Measurements from ENCODE around the gene NOLC1. TPM values are rescaled to one million over a fixed set of nuclear protein-coding genes. Genes with fewer than 3 reads are reported as not detected.

The NOLC1 gene
- total and polyA plus RNA-seq, 2 donors (not counting 1 experiment from before 2014, with no cell fraction given), result 32.9 to 45.0 TPM

Other genes starting within 250 kb of the NOLC1 start
- 36.2 and 40.7 TPM in 2 replicates for gene ARMH3, start 96.2 kb upstream of the NOLC1 start, total RNA-seq
- 33.4 and 50.9 TPM in 2 replicates for gene ARMH3, start 96.2 kb upstream of the NOLC1 start, polyA plus RNA-seq
- 28.6 and 29.5 TPM in 2 replicates for gene HPS6, start 87.0 kb upstream of the NOLC1 start, total RNA-seq
- 2.4 and 2.8 TPM in 2 replicates for gene HPS6, start 87.0 kb upstream of the NOLC1 start, polyA plus RNA-seq
- gene LDB1, start 32.0 kb upstream of the NOLC1 start, total RNA-seq, result 111 and 114 TPM in 2 replicates
- 127 and 139 TPM in 2 replicates for gene LDB1, start 32.0 kb upstream of the NOLC1 start, polyA plus RNA-seq
- gene PPRC1, start 19.3 kb upstream of the NOLC1 start, total RNA-seq, result 35.3 and 36.3 TPM in 2 replicates
- gene PPRC1, start 19.3 kb upstream of the NOLC1 start, polyA plus RNA-seq, result 23.3 and 33.0 TPM in 2 replicates
- not detected in 2 replicates for gene ELOVL3, start 73.9 kb downstream of the NOLC1 start, total RNA-seq
- gene ELOVL3, start 73.9 kb downstream of the NOLC1 start, polyA plus RNA-seq, result not detected in 2 replicates
- not detected in 2 replicates for gene PITX3, start 89.1 kb downstream of the NOLC1 start, total RNA-seq
- gene PITX3, start 89.1 kb downstream of the NOLC1 start, polyA plus RNA-seq, result not detected in 2 replicates
- 39.3 and 41.2 TPM in 2 replicates for gene GBF1, start 93.1 kb downstream of the NOLC1 start, total RNA-seq
- gene GBF1, start 93.1 kb downstream of the NOLC1 start, polyA plus RNA-seq, result 20.8 and 21.7 TPM in 2 replicates
- 377 and 398 TPM in 2 replicates for gene NFKB2, start 243.3 kb downstream of the NOLC1 start, total RNA-seq
- gene NFKB2, start 243.3 kb downstream of the NOLC1 start, polyA plus RNA-seq, result 255 and 326 TPM in 2 replicates